SIG-M5 (cell line): Measurements from ENCODE around the gene DGKG.
A peak's percentile ranks its signal among the peaks of the same experiment; 100 is the strongest.

Source experiments
- DNase-seq: peaks from one replicate; lab custom pipeline; 2025; lab: John Stamatoyannopoulos, UW

DGKG gene

GRCh38 chr3:186138272-186138981 is 223.6 kb downstream of the DGKG start:
- DNase-seq: no peak

- DNase-seq: no peak
Measured at GRCh38 chr3:186137051-186137685, 224.9 kb downstream of the DGKG start.

DNA sequence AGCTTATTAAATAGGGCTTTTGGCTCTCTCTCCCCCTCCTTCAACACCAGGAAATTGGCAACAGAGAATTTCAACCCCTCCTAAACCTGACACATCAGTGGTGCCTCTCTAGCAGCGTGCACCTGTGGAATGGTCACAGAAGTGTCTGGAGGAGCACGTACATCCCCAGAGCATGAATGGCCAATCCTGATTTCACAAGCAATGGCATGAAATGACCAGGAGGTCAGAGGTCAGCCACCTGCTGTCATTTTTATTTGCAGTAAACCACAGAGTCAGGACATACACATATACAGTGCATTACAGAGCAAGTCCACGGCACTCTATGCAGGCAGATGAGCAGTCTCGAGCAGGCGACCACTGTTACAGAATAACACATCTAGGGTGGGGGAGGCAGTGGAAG is 228.1 kb downstream of the DGKG start:
- no peak for DNase-seq

DNA sequence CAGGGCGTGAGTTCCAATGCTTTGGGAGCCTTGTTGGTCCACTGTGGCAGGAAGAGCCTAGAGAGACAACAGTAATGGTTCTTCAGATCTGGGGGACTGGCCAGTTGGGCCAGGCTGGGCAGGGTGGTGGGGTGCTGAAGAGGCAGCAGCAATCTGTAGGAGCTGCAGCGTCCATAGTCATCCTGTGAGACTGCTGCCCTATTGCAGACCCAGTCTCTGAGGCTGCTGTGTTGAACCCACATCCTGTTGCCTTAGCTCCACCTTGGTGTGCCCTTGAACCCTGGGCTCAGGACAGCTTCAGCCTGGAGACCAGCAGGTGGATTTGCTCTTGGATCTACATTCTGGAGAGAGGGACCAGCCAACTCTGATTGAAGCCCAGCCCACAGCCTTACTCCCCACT is 229.5 kb downstream of the DGKG start:
- DNase-seq: no peak

DNA sequence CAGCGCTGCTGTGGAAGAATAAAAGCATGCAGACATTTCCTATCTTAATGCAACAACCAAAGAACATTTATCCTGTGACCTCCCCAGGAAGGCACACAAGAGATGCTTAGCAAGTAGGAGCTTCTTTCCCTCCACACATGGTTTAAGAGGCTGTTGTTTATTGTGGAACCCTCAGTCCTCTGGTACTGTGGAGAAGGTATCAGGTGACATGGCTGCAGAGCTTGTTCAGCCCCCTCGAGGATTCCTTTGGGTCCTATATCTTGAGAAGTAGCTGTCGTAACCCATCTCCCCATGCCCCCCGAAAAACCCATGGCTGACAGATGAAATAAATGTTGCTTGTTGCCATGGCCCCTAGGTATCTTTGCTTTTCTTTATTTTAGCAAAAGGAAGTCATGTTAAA is 232.8 kb downstream of the DGKG start:
- no peak for DNase-seq

GRCh38 chr3:186128158-186128557 is 233.9 kb downstream of the DGKG start:
- DNase-seq: no peak

- DNase-seq: no peak
Measured at GRCh38 chr3:186127463-186127862, 234.6 kb downstream of the DGKG start.

DNA sequence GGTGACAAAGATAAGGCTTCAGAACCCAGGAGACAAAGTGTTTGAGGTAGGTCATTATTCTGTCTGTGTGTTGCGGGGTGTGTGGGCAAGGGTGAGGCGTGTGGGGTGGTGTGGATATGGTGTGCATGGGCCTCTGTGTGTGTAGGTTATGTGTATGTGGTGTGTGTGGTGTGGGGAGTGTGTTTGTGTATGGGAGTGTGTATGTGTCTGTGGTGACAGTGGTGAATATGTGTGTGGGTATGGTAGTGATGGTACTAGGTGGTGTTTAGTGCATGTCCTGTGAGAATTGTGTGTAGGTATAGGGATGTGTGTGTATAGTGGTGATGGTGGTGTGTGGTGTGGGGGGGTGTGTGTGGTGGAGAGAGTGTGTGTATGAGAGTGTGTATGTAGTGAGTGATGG is 236.9 kb downstream of the DGKG start:
- no peak for DNase-seq

DNA sequence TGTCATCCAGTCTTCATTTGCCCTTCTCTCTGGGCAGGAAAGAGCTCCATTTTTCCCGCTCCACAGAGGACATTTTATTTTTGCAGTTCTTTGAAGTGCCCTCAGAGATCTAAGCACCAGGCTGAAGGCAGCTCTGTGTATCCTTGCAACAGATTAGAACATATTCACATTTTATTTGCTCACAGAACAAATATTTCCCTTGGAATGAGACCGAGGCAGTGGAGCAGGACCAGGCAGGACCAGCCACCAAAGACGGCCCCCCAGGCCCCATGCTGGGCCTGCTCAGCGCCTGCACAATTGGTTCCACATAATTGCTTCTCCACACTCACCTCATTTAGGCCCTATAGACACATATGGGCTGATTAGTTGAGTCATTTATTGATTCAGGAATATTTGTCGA is 237.4 kb downstream of the DGKG start:
- DNase-seq: no peak

DNA sequence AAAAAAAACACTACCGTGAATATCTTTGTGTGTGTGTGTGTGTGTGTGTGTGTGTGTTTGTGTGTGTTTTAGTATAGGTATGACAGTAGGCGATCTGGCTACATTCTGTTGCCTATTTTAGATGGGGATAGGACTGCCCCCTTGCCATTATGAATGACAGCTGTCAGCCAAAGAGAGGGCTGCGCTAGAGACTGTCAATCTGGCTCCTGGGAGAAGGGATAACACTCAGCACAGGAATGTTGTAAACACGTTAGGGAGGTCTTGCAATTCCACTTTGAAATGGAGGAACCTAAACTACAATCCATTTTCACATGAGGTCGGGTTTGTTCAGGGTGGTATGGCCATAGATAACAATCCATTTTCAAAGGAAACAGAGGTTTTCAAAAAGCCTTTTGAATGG is 239.0 kb downstream of the DGKG start:
- DNase-seq: no peak

DNA sequence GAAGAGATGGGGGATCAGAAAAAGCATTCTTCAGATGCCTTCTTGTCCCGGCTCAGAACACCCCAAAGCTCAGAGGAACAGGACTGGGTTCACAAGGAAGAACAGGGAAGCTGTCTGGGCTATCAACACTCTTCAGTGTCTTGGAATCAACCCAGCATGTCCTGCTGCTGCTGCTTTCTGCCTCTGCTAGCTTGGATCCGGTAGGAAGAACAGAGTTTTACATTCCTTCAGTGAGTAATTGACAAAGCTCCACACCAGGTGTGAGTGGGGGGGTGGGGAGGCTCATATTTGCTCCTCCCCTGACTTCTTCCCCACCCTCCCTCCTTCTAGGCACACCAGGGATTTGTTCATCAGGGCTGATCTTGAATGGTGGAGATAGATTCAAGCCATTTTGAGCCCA is 240.1 kb downstream of the DGKG start:
- no peak for DNase-seq

DNA sequence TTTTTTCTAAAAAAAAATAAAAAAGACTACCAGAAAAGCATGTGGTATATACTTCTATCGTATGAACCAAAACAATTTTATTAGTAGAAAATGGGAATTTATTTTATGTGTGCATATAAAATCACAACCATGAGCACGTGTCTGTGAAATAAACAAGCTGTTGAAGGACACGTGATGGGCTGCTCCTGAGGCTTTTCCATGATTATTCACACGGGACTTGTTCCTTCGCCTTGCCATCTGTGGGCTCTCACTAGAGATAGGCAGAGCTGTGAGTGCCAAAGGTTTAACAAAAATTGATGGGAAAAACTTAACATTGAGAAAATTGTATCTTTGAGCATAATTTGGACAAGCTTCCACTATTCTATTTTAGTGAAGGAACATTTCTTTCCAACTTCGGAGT is 240.8 kb downstream of the DGKG start:
- DNase-seq: no peak

DNA sequence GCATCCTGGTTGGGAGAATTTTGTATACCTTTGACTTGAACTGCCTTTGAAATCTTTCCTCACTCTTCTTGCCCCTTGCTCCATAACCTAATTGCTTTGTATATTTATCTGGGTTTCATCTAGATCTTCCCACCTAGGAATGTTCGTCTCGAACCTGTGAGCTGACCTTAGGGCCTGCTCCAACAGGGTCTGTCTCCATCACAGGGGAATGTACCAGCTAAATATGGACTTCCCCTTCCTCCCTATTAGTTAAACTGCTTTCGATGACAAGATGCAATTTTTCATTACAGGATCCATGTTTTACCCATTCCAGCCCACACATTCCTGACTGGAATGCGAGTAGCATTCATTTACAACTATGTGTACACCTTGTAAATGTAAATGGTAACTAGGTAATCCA is 242.5 kb downstream of the DGKG start:
- no peak for DNase-seq

- no peak for DNase-seq
Measured at GRCh38 chr3:186118692-186119091, 243.3 kb downstream of the DGKG start.

GRCh38 chr3:186117521-186118134 is 244.4 kb downstream of the DGKG start:
- DNase-seq: no peak

GRCh38 chr3:186115239-186115996 is 246.6 kb downstream of the DGKG start:
- no peak for DNase-seq

- DNase-seq: no peak
Measured at GRCh38 chr3:186110975-186111974, 250.8 kb downstream of the DGKG start.

GRCh38 chr3:186109897-186110803 is 251.9 kb downstream of the DGKG start:
- DNase-seq: no peak

- peak; percentile 99 for DNase-seq
Measured at GRCh38 chr3:186108941-186109865, 252.8 kb downstream of the DGKG start, which contains the start of gene ETV5. Gene ETV5 (minus strand): TSS chr3:186109089. CDS start chr3:186105868, 3,221 bp downstream.
